BJ (cell line): Measurements from ENCODE around the gene CD69. TPM values are rescaled to one million over a fixed set of nuclear protein-coding genes. Genes with fewer than 3 reads are reported as not detected.
"Not testable (repeated sequence)": the region's sequence is repeated elsewhere in the genome, so short reads cannot be mapped to it uniquely, and the experiment has no call there.

Source experiments
- CTCF ChIA-PET: fragments of 350-600 bp; formaldehyde crosslinking; extraction: SDS; loops from one replicate; lab custom pipeline; 2021; ENCODE audit warnings: antibody characterized with exemption, inconsistent platforms; lab: Yijun Ruan, JAX
- POLR2A ChIA-PET: fragments of 300-600 bp; sonication (Branson Sonifier 250); formaldehyde crosslinking; extraction: SDS; loops from one replicate; lab custom pipeline; 2021; ENCODE audit warnings: antibody characterized with exemption; lab: Charles Lee
- DNase-seq: peaks from one replicate; pipeline ENCODE4 v3.0.0-alpha.2; 2011; ENCODE audit warnings: low read depth
- H3K27me3 ChIP-seq: 2 replicates; pipeline ENCODE4 v1.6.0; 2011; ENCODE audit warnings: low read length; ENCODE audit not compliant: control insufficient read depth, insufficient read depth
- H3K36me3 ChIP-seq: 2 replicates; pipeline ENCODE4 v1.5.1; 2011; ENCODE audit warnings: low read length; ENCODE audit not compliant: control insufficient read depth, insufficient read depth
- H3K4me3 ChIP-seq: 2 replicates; pipeline ENCODE4 v1.5.1; 2011; ENCODE audit warnings: low read depth, mild to moderate bottlenecking, control low read depth, low read length
- CTCF ChIP-seq: IDR thresholded peaks from 2 replicates; pipeline ENCODE4 v1.5.1; 2011; ENCODE audit warnings: low read depth, mild to moderate bottlenecking, control low read depth, inconsistent platforms, low read length, moderate library complexity; ENCODE audit not compliant: insufficient read depth
- polyA plus RNA-seq: library from polyadenylated mRNA; depleted of rRNA; stranded (reverse); fragments of >200 nt; gene quantifications from 2 replicates; pipeline ENCODE4 v1.2.3, GENCODE V29; 2011

CD69 gene
- polyA plus RNA-seq, 1 experiment: not detected

GRCh38 chr12:9724023-9724422, 36.7 kb downstream of the CD69 start:
- ChIA-PET CTCF (no interaction called here), POLR2A (no interaction called here)
- H3K27me3 ChIP-seq: no peaks in the 10 kb centered on the region

GRCh38 chr12:9721394-9722092, 39.2 kb downstream of the CD69 start:
- Histone ChIP-seq H3K4me3 (no peak overlapping the region), H3K36me3 (no peaks in the 10 kb centered on the region), H3K27me3 (no peaks in the 10 kb centered on the region)
- ChIA-PET POLR2A (no interaction called here), CTCF (interaction anchor here (0.6 to 1.1 kb wide), 4 partner anchors 9 to 313 kb away, joined by 3 to 8 read pairs (median 4); no protein-coding TSS in a partner anchor)
- TF ChIP-seq CTCF: no peak
- DNase-seq: peak; percentile 12

More at GRCh38 chr12:9724023-9724422, 36.7 kb downstream of the CD69 start:
- no peak for TF ChIP-seq CTCF
- DNase-seq: no peak
- H3K4me3 ChIP-seq: no peak overlapping the region
- no peaks in the 10 kb centered on the region for H3K36me3 ChIP-seq

- CTCF ChIA-PET: no interaction called here
- POLR2A ChIA-PET: no interaction called here
- no peak for TF ChIP-seq CTCF
These were observed 40.9 kb downstream of the CD69 start for GRCh38 chr12:9719790-9720189.

GRCh38 chr12:9718968-9719367, 41.7 kb downstream of the CD69 start:
- ChIA-PET CTCF (no interaction called here), POLR2A (no interaction called here)
- Histone ChIP-seq H3K36me3 (no peaks in the 10 kb centered on the region), H3K27me3 (no peaks in the 10 kb centered on the region), H3K4me3 (no peak overlapping the region)
- DNase-seq: no peak
- no peak for TF ChIP-seq CTCF

More at GRCh38 chr12:9719790-9720189, 40.9 kb downstream of the CD69 start:
- no peak overlapping the region for H3K4me3 ChIP-seq
- DNase-seq: no peak
- H3K27me3 ChIP-seq: no peaks in the 10 kb centered on the region
- no peaks in the 10 kb centered on the region for H3K36me3 ChIP-seq

- ChIA-PET CTCF (interaction anchor here (1.5 to 2.0 kb wide), 3 partner anchors 9 to 32 kb away, joined by 3 to 10 read pairs (median 6); no protein-coding TSS in a partner anchor), POLR2A (no interaction called here)
- H3K4me3 ChIP-seq: no peak overlapping the region
- no peak for DNase-seq
- H3K27me3 ChIP-seq: no peaks in the 10 kb centered on the region
- TF ChIP-seq CTCF: no peak
- H3K36me3 ChIP-seq: no peaks in the 10 kb centered on the region
These were observed 43.4 kb downstream of the CD69 start for GRCh38 chr12:9717070-9717925.

GRCh38 chr12:9713032-9713558, 47.6 kb downstream of the CD69 start:
- DNase-seq, H3K27me3 ChIP-seq, H3K36me3 ChIP-seq, POLR2A ChIA-PET, H3K4me3 ChIP-seq: not testable (repeated sequence)
- CTCF ChIA-PET: interaction anchor here (1.3 to 7.8 kb wide), 2 partner anchors 8 to 80 kb away, joined by 3 to 135 read pairs; no protein-coding TSS in a partner anchor
